HG03135 (cell line): ENCODE results near the gene APOL4.
"Not testable (repeated sequence)": the region's sequence is repeated elsewhere in the genome, so short reads cannot be mapped to it uniquely, and the experiment has no call there.

ENCODE experiments used
- ATAC-seq: cut with Tn5 transposase; IDR thresholded peaks from one replicate; pipeline ENCODE4 v1.9.1; 2021; ENCODE audit warnings: mild to moderate bottlenecking, moderate library complexity; ENCODE audit not compliant: unreplicated experiment

Gene APOL4, protein sequence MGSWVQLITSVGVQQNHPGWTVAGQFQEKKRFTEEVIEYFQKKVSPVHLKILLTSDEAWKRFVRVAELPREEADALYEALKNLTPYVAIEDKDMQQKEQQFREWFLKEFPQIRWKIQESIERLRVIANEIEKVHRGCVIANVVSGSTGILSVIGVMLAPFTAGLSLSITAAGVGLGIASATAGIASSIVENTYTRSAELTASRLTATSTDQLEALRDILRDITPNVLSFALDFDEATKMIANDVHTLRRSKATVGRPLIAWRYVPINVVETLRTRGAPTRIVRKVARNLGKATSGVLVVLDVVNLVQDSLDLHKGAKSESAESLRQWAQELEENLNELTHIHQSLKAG

DNA sequence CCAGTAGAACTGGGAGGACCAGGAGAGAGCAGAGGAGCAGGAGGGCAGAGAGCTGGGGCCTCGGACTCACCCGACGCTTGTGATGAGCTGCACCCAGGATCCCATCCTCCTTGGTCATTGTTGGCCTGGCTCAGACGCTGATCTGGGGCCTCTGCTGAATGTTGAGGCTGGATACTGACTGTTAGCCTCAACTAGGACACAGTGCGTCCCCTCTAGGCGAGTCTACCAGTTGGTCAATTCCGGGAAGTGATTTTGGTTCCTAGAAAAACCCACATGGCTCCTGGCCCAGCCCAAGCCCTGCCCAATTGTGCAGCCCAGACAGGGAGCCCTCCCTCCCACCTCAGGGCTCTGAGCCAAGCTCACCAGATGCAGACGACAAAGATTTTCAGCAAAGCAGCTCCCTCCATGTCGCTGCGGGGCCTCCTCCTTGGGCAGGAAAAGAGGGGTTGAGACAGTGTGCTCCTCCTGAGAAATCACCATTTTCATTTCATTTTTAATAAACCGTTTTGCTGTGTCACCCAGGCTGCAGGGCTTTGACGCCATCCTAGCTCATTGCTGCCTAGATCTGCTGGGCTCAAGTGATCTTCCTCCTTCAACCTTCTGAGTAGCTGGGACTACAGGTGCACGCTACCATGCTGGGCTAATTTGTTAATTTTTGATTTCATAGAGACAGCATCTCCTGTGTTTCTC lies at the start of gene APOL4:
TSS of gene APOL4 (minus strand) at position 180 of the 690 bp plus-strand sequence. CDS start at position 105, 75 bp downstream.
- no peak for ATAC-seq

DNA sequence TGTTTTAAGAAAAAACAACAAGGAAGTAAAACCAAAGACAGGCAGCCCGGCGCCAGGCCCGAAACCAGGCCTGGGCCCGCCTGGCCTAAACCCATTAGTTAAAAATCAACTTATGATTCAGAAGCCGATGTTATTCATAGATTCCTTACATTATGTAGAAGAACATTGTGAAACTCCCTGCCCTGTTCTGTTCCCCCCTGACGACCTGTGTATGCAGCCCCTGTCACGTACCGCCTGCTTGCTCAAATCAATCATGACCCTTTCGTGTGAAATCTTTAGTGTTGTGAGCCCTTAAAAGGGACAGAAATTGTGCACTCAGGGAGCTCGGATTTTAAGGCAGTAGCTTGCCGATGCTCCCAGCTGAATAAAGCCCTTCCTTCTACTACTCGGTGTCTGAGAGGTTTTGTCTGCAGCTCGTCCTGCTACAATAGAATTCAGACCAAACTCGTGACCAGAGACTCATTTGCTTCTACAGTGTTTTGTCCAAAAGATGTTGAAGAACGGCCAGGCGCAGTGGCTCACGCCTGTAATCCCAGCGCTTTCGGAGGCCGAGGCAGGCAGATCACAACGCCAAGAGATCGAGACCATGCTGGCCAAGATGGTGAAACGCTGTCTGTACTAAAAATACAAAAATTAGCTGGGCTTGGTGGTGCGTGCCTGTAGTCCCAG lies 48.8 kb upstream of the APOL4 start:
- ATAC-seq, result not testable (repeated sequence)

DNA sequence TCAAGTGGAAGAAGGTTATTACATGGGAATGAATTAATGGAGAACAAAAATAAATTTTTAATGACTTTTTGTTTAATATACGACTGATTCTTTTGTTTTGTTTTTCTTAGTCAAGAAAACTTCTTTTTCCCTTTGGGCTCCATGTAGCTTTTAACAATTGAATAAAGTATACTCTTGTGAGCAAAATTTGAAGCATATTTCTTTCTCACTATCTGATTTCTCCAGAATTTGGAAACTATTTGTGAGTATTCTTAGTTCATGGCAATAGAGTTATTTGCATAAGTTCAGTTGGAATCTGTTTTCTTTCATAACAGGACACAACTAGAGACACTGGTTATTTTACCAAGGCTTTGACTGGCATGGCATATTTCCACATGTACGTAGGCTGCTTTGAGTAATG lies 47.6 kb upstream of the APOL4 start:
- no peak for ATAC-seq

DNA sequence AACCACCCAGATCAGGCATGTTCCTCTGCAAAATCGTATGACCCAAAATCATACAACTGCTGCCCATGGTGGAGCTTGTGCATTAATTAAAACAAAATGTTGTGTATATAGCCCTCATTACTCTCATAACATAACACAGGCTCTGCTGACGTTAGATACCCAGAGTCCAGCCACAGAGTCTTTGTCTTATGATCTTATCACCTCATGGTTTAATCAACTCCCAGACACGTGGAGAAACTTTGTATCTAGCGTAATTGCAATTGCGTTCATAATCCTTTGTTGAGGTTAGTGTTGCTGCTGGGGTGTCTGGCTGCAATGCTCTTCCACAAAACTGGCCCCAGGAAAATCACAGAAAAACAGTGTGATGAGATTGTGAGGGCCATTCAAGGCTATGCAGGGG lies 46.3 kb upstream of the APOL4 start:
- no peak for ATAC-seq

DNA sequence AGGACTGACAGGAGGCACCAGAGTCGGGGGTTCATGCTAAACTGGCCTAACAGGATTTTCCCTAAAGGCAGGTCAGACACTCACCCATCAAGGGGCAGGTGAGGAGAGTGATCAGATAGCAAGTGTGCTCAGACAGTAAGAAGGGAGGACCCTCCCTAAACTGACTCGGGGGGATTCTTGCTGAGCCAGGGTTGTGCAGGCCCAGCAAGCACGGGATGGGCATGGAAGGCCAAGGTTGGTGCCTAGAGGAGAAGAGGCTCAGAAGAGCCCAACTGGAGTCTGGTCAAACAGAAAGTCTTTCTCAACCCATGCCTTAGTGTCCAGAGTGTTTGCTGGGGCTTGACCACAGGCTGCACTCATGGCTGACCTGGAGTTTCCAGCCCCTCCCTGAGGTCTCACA lies 45.1 kb upstream of the APOL4 start:
- no peak for ATAC-seq

DNA sequence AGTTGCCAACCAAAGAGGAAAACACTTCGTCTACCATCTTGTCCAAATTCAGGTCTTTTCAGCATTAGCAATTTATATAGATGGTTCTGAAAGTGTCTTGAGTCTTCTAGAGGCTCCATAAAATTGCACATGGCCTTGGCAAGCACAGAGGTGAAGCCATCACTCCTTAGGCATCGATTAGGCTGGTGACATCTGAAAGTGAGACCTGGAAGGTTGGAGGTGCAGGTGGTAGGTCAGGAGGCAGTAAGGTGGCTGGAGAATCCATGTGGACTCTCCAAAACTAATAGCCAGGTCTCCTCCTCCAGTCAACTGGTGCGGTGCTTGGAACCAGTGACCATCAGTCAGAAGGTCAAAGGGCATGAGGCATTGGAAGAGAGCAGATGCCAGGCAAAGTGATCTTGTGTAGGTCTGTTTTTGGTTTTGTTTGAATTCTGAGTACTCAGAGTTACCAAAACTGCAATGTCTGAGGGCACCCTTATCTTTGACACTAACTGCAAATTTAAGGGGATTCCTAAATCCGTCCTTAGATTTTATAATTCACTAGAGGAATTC lies 44.3 kb upstream of the APOL4 start:
- no peak for ATAC-seq

DNA sequence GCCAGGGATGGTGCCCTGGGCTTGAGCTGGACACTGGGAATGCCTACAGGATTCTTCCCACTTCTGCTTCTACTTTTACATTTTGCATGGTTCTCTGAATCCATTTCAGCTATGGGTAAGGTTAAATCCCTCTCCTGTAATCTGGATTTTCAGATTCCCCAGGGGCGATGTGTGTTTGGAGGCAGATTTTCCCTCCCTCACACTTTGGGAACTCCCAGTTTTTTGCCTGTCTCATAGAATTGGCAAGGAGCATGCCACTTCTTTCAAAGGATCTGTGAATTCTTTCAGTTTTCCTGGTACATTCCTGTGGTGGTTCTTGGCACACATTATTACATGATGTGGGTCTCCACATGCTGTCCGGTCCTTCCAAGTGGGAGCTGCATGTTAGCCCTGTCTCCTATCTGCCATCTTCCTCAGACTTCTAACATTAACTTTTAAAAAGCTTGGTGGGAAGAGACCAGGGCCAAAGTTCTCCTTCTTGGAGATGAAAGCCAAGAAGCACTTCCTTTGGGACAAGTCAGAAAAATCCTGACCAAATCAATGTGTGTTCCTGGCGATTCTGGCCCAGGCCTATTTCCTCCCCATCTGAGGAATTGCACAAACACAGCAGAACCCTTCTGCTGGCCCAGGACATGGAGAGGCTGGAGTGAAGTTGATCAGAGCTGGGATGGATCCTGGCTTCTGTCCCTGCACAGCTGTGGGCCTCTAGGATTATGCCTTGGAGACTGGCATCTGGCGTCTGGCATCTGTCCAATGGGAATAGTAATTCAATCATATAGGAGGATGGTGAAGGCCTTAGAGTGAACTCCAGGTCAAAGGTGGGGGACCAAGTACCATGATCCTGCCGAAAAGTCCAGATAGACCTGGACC lies 43.1 kb upstream of the APOL4 start:
- no peak for ATAC-seq

DNA sequence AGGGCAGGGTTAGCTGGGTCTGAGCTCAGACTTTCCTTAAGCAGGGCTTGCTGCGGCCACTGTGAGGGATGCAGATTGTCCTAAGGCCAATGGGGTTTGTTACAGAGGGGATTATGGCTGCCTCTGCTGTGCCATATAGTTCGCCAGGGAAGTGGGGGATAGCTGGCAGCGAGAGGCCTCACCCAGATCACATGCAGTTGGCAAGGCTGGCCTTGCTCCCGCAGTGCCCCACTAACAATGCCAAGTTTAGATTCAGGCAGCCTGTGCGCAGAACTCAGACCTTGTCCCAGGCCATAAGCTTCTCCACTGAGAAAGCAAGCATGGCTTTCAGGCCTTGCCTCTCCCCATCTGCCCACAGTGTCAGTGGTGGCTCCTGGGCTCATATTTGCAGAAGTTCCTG lies 42.4 kb upstream of the APOL4 start:
- no peak for ATAC-seq

DNA sequence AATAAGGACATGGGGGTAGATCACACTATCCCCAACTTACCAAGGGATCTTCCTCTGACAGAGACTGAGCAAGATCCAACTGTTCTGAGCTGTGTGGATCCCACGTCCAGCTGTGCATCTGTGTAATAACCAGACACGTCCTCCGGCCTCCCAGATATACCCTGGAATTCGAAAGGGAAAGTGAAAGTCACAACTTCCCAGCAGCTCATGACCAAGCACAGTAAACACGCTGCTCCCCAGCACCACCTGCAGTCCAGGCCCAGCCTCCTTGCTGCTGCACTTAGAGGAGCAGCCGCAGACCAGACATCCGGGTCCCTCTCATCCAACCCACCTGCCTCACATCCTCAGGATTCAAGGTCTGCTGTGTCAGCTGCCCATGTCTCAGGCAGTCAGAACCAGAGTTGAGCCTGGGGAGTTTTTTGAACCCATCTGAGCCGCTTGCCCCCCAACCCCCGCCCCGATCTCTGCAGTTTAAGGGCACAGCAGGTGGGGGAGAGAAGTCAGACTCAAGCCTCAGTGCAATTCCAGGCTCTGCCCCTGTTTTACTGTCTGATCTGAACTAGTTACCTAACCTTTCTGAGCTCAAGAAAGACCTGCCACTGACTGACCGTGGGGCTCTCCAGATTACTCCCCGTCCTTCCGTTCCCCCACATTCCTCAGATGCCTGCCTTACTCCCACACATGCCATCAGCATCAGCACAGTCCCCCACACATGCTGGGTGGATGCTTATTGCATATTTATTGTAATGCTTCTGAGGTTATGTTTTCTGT lies 38.0 kb upstream of the APOL4 start, which contains the start of gene APOL2:
TSS of gene APOL2 (minus strand) at position 127 of the 771 bp plus-strand sequence. CDS start 6,365 bp downstream, outside the sequence.
- peak; percentile 84 for ATAC-seq

DNA sequence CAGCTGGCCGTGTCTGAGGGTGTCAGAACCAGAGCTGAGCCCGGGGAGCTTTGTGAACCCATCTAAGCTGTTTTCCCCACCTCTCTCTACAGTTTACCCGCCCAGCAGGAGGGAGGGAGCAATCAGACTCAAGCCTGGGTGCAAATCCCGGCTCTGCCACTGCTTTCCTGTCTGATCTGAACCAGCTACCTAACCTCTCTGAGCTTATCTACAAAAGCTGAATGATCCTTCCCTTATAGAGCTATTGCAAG lies 37.5 kb upstream of the APOL4 start:
- ATAC-seq, result peak; percentile 10

DNA sequence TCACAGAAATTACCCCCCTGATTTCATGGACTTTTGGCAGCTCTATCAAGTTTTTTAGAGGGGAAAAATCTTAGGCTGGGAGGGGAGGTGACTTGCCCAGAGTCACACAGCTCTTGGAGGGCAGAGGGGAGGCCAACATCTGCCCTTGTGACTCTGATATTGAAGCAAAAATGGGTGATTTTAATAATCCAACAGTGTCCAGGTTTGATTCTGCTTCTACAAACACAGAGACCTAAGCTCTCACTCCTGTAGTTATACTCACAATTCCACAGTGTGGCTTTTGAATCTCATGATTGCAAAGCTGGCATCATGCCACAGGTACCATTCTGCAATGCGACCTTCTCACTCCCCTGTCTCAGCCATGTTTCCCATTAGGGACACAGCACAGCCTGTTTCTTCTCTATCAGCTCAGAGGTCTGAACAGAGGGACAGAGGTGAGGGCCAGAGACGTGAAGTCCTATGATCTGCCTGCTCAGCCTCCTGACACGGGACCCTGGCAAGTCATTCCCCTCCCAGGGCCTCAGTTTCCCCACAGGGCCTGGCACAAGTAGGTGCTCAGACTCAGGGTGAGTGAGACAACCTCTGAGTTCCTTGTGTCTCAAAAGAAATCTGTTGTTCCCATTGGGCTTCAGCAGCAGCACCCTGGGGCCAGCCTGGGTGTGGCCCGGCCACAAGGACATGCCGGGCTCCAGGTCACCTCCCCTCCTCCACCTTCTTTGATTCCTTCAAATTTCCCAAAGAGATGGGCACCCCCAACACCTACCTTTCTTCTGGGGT lies 37.0 kb upstream of the APOL4 start:
- ATAC-seq, result peak; percentile 4

DNA sequence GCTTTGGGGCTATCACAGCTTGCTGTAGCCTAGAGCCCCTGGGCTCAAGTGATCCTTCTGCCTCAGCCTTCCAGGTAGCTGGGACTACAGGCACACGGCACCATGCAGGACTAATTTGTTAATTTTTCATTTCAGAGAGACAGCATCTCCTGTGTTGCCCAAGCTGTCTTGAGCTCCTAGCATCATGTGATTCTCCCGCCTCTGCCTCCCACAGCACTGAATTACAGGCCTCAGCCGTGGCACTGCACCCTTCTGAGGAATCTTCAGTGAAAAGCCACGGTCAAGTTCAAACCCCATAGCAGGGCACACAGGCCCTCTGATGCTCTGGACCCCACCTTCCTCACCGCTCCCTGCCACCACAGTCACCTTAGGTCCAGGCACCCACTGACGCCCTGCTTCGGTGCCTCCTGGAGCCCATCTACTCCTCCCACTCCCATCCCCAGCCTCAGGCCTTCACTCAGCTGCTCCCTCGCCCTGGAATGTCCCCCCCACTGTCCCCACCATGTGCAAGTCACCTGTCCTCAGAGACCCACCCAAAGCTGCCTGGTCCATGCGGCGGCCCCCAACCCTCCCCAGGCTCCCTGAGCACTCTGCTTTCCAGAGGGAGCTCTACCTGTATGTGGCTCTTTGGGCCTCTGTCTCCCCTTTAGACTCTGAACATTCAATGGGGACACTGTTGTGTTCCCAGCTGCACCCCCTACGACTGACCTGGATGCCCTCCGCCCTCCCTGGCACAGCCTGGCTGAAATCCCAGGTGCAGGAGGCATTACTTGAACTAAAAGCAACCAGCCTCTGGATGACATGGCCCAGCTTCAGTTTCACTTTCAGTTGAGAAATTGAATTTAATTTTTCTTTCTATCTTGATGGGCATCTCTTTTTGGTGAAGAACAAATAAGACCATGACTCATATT lies 36.1 kb upstream of the APOL4 start:
- ATAC-seq, result no peak

DNA sequence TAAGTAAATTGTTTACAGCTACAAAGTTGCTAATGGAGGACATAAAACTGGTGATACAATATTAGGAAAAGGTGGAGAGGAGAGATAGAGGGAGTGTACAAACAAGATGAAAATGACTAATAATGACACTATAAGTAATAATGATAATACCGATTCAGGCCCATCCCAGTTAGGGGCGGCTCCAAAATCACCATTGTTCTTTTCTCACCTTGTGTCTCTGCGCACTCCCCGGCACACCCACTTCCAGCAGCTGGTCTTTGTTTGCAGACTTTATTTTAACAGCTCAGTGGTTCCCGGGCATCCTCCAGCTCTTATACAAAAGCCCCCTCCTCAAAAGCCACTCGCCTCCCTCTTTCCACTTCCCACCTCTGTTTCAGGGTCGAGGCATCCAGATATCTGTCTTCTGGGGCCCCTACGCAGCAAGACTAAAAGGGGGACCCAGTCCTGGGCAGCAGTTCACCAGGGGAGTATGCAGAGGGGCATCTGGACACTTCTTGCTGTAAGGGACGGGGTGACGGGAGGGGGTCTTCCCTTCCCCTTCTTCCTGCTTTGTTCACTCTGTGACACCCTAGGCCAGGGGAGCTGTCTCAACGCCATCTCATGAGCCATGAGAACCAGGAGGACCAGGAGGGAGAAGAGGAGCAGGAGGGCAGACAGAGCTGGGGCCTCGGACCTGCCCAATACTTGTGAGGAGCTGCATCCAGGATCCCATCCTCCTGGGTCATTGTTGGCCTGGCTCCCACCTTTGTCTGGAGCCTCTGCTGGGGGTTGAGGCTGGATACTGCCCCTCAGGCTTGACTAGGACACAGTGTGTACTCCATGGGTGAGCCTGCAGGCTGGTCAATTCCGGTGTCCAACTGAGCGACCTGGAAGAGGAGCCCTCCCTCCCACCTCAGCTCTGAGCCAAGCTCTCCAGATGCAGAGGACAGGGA lies 35.0 kb upstream of the APOL4 start:
- no peak for ATAC-seq

DNA sequence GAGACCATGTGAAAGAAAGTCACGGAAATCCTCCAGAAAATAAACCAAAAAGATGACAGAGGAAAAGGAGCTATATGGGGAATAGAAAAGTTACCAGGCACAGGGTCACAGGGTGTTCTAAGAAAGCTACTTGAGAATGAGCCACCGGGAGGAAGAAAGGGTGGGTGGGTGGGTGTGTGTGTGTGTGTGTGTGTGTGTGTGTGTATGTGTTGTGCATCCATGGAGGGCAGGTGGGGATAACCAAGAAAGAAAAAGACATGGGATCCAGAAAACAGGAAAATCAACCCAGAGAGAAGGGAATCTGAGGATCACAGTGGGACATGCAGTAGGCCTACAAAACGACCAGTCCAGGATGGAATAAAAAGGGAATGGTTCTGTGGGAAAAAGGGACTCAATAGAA lies 34.0 kb upstream of the APOL4 start:
- ATAC-seq, result no peak

DNA sequence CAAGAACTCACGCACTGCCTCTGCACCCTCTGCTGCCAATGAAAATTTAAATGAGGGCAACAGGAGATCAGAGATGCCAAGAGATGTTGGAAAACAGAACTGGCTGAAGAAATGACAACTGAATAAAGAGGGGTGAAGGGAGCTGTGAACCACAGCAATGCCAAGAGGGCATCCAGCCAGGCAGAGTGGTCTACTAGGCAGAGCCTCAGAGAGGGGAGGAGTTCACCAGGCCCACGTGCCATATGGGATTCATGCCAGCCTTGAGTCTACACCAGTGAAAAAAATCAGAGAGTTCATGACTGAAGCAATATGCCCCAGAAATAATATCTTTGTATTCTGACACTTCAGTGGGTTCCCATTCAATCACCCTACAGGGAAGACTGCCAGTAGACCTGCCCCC lies 33.3 kb upstream of the APOL4 start:
- ATAC-seq, result no peak

DNA sequence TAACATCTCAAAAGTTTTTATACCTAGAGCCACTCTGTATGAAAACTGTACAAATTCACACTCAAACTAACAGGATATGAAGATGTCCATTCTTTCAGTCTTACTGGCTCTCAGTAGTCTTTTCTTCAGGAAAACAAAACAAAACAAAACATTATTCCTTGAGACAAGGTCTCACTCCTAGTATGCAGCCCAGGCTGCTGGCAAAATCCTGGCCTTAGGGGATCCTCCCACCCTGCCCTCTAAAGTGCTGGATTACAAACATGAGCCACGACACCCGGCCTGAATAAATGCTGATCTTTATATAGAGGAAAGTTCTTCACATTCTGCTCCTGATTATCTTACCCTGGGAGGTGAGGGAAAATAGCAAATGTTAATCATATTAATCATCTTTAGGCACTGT lies 32.6 kb upstream of the APOL4 start:
- no peak for ATAC-seq

DNA sequence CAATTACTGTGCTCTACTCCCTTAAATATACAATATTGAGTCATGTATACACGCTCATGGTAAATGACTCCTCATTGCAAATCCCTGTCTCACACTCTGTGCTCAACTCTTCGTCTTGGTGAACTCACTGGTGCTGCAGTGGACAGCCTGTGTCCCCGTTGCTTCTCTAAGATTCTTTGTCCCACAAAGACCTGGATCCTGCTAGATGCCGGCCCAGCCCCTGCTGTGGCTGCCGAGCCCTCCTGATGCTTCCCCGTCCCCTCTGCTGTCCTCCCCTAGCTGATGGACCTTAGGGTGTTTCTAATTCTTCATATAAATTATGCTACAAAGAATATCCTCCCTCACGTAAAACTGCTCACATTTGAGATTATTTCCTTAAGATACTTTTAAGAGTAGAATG lies 32.2 kb upstream of the APOL4 start:
- ATAC-seq, result no peak
